HG02840 (cell line): Measurements from ENCODE around the gene CUX1.
"Not testable (repeated sequence)": the region's sequence is repeated elsewhere in the genome, so short reads cannot be mapped to it uniquely, and the experiment has no call there.

ENCODE experiments used
- ATAC-seq: cut with Tn5 transposase; IDR thresholded peaks from one replicate; pipeline ENCODE4 v1.9.1; 2021; ENCODE audit warnings: mild to moderate bottlenecking, moderate library complexity, moderate number of reproducible peaks; ENCODE audit not compliant: unreplicated experiment, low FRiP score

The CUX1 gene

DNA sequence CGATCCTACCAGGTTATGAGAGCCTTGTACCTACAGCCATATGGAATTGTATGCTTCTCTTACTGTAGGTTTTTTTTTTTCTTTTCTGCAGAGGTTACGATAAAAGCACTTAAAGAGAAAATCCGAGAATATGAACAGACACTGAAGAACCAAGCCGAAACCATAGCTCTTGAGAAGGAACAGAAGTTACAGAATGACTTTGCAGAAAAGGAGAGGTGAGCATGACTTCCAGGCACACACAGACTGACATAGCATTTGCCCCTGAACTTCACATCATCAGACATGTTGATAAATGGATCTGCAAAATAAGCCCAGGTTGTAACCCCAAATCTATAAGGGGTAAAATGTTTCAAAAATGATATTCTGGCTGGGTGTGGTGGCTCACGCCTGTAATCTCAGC lies 286.8 kb downstream of the CUX1 start:
- ATAC-seq = no peak

DNA sequence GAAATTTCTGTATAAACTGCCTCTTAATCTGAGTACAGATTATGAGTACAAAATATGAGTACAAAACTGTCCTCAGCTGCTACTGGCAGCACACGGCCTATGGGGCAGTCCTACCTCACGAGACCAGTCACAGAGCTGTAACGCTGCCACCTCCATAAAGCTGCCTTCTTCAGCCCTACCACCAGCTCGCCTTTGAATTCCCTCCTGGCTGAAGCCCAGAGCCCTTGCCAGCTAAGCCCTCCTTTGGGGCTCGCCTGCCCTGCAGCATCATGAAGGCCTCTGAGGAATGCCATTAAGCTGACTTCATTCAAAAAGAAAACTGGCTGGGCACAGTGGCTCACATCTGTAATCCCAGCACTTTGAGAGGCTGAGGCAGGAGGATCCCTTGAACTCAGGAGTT lies 289.2 kb downstream of the CUX1 start:
- no peak for ATAC-seq

DNA sequence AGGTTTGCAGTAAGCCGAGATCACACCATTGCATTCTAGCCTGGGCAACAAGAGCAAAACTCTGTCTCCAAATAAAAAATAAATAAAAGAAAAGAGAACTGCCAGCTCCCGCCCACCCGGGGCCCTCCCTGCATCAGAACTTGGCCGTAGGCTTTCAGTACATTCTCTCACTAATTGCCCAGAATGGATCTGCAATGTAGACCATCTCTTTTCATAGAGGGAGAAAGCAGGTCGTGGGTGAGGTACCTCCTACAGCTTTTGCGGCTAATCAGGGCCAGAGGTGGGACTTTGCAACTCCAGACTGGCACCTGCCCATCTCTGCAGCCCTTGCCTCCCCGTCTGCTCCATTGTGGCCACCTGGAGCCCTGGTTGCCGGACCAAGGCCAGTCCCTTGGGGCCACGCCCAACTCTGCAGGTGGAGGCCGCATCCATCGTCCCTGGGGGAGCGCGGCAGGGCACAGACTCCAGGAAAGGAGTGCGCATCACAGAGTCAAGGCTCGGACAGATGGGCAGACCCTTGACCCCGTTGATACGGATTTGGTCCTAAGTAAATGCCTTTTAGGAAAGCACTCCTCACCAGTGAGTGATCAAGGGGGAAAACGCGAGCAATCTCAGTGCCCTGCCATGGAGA lies 290.2 kb downstream of the CUX1 start:
- no peak for ATAC-seq

DNA sequence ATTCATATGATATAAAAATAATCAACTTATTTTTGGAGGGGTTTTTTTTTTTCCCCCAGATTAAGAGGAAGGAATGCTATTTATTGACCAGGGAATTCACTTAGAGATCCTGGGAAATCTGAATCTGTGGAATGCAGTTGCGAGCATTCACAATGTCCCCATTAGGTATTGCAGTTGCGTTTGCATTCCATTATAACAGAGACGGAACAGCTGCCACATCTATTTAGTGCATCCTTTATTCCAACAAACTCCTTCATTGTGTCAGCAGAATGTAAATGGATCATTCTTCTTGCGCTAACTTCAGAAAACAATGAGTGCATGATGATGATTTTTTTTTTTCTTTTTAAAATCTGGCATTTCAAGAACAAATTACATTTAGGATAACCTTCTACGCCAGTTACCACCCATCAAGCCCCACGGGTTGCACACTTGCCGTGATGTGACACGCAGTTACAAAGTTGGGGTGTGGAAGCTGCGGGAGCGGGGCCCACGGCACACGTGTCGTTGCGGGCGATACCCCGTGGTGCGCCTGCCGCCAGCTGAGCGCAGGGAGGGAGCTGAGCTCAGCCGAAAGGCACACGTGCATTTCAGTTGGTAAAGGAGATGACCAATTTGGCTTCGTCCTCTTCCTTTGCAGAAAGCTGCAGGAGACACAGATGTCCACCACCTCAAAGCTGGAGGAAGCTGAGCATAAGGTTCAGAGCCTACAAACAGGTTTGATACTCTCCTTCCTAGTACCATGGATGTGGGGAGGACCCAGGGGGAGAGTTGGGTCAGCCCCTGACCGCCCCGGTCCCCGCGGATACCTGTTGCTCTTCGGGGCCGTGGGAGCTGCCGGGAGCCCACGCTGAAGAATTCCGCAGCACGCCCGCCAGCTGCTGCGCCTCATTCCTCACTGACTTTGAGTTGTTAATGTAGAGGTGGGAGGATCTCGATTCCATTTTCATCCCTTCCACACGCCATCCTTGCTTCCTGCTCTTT lies 293.9 kb downstream of the CUX1 start:
- ATAC-seq = no peak

DNA sequence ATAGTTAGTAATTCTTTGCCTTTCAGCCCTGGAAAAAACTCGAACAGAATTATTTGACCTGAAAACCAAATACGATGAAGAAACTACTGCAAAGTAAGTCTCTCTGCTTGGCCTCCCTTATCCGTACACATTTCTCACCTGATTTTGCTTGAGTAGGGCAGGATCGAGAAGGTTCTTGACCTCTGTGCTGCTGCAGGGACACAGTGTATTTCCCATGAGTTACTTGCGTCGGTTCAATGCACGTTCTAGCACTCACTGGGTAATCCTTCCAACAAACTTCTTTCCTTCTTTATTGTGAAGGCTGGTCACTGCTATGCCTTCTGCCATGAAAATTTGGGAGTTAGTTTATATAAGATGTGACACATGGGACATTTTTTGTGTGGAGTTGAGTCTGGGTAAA lies 297.8 kb downstream of the CUX1 start:
- no peak for ATAC-seq

DNA sequence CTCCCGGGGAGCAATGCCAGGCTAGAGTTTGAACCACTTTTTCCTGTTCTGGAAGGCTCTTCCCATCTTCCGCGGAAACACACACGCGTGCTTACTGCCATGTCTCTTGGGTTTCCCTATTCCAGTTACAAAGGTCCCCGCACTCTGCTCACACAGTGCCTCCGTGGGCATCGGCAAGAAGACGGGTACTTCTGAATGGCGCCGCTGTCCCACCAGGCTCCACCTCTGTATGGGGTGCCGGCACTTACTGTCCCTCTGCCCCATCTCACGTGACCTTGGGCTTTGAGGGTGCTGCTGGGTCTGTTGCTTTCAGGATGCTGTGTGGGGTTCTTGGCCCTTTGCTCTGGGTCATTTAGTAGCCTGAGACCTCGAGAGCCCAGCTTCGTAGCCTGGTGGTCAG lies 298.5 kb downstream of the CUX1 start:
- no peak for ATAC-seq

DNA sequence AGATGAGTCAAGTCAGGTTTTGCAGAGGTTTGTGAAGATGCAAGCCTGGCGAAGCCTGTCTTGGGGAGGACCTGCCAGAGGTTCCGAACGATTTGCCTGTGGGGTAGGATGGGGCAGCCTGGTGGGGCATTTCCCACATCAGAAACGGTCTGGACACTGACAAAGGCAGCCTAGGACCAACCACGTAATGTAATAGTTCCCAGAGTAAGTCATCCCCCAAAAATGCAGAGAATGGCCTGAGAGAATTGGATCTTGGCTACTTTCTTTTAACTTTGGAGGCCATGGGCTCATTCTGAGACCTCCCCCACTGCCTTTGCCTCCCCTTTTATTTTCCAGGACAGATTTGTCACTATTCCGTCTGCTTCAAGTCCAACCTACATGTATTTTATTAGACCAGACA lies 300.3 kb downstream of the CUX1 start:
- ATAC-seq = no peak

DNA sequence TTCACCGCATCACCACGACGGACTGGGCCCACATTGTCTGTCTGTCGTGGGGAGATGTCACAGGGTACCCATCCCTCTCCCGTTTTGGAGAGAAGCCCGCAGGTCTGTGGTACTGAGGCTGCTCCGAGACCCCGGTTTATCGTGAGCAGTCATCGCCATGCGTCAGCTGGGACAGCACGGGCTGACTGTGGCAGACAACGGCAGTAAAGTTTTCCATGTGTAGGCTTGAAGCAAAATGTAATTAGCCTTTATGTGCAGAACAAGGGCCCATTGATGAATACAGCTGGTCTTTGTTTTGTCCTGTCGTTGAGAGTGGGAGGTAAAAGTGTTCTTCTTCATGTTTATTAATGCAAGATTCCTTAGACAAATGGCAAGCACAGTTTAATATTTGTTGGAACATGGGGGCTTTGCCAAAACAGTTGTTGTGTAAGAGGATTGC lies 301.8 kb downstream of the CUX1 start:
- no peak for ATAC-seq

DNA sequence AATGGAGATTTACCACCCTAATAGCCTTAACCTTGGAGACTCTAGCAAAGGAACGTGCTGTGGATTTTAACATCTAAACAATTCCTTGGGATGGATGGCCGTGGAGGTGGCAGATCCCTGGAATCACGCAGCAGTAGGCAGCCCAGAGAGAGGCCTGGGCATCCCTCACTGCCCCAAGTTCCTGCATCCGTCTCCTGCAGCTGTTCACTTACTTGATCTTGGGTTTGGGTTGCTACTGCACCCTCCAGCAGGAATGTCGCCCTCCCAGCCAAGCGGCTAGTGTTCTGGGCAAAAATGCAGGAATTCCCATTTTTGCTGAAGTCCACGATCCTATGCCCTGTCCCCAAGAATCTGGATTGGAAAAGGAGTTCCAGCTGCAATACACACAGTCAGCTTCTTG lies 302.5 kb downstream of the CUX1 start:
- ATAC-seq = no peak

DNA sequence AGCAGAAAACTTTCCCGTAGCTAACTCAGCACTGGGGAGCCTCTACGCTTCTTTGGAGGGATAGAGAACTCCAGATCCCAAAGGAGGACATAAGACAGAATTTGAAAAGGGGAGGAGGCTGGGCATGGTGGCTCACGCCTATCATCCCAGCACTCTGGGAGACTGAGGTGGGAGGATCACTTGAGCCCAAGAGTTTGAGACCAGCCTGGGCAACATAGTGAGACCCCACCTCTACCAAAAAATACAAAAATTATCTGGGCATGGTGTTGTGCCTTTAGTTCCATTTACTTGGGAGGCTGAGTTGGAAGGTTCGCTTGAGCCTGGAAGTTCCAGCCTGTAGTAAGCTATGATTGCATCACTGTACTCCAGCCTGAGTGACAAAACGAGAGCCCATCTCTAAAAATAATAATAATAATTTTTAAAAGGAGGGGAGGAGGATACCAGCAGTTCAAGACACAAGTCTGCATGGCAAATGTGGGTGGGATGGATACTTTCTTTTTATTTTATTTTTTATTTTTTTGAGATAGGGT lies 303.3 kb downstream of the CUX1 start:
- ATAC-seq = no peak

DNA sequence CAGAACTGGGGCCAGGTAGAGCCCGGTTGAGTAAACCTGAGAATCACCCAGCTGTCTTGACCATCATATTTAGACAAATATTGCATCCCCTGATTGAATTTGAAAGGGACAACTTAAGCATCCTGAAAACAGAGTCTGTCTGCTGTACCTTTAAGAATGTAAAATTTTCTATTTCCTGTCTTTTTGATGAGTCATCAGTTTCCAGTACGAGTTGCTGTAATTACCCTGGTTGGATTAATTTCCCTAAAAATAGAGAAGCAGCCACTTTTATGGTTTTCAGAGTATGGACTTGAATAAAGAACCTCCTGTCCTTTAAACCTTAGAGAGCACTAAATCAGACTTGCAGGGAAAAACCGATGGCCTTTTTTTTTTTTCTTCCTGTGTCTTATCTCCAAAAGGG lies 304.6 kb downstream of the CUX1 start:
- no peak for ATAC-seq

DNA sequence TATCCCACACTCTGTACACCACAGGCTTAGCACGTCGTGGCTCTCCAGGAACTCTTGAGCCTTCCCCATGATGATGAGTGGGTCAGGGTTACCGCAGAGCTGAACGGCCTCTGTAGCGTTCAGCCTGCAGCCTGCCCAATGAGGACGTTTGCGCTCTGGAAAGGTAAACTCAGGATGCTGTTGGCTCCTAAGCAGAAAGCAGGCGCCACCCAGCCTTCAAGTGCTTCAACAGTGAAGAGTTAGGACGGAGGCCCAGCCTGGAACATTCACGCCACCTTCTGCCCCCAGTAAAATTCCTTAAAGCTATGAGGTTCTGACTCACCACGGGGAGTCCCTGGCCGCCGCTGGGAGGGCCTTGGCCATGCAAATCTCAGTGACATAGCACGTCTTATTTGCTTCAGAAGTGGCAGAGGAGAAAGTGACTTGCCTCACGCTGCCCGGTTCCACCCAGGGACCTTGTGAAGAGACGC lies 307.7 kb downstream of the CUX1 start:
- no peak for ATAC-seq

DNA sequence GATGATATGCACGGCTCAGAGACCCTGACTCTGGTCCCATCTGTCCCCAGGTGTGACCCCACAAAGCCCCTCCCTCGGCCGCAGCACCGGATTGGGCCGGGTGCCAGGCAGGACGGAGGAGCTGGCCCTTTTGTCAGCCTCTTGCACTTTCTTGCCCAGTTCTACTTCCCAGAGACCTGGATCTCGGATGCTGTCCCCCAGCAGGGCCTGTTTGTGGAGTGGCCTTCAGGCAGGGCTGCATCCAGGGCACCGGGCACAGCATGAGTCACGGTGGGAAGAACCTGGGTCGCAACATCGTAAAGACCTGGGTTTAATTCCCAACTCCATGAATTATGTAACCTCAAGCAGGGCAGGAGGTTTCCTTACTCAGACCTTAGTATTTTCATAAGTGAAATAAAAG lies 310.9 kb downstream of the CUX1 start:
- no peak for ATAC-seq

DNA sequence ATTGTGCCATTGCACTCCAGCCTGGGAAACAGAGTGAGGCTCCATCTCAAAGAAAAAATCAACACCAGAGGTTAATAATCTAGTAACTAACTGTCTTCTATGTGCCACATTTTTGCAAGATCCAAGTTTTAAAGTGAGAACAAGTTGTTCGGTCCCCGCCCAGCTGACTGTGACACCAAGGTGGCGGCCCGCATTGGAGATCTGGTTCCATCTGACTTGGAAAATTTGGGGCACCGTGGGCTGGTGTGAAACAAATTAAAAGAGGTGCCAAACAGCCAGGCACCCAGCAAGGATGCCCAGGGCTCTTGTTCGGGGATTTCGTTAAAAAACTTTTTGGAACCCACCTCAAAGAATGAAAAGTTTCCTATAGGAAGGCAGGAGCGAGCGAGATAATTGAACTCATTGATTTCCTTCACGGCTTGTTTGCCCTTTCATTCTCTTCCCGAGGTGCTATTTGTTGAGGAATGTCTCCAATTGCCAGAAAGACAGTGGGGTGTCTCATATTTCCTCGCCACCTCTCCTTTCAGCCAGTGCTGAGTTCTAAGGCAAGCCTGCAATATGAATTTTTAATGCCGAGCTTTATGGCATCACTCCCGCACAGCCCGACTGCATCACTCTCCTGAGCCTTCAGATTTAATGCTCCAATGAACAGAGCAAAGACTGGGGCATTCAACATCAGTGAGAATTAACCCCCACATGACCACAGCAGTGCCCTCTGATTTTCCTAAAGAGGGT lies 312.4 kb downstream of the CUX1 start:
- no peak for ATAC-seq

DNA sequence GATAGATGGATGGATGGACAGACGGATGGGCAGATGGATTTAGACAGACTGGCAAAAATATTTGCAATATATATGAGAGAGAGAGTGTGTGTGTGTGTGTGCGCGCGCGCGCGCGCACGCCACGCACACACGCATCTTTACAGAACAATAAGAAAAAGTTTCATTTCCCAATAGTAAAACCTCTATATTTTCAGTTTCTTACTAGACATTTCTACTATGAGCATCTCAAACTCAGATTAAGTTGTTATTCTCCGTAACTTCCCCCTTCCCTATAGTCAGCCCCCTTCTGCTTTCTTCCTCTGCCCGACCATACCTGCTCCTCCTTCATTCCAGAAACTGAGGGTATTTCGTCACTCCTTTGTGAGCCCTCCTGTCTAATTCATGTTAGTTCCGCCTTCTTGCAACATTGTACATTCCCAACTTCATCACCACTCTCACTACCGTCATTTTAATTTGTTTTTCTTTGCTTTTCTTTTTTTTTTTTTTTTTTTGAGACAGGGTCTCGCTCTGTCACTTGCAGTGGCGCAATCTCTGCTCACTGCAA lies 314.9 kb downstream of the CUX1 start:
- ATAC-seq = no peak

DNA sequence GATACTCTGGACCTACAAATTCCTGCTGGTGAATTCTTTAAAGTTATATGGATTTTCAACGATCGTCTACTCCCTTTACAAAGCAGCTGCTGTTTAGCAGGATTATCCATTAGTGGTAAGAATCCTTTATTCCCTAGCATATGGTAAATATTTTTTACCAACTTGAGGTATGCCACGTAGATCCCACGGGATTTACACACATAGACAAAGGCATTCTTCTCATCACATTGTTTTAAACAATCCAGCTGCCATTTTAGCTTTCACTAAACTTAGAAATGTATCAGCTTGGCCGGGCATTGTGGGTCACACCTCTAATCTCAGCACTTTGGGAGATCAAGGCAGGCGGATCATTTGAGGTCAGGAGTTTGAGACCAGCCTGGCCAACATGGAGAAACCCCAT lies 321.2 kb downstream of the CUX1 start:
- ATAC-seq = no peak

DNA sequence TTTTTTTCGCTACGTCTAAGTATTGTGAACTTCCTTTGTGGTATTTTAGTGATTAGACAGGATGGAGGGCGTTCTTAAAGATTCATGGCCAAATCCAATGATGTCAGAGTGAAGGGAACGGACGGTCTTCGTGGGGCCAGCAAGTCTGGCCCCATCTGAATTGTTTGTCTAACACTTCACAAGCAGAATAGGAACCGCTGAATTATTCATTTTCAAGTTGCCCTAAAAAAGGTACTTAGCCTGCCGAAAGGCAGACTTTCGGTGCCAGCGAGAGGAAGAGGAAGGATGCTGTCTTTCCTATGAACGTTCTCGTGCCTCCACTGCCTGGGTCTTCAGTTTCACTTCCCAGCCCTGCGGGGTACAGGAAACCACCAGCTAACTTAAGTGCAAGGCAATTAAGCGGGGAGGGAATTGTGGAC lies 323.5 kb downstream of the CUX1 start:
- no peak for ATAC-seq

DNA sequence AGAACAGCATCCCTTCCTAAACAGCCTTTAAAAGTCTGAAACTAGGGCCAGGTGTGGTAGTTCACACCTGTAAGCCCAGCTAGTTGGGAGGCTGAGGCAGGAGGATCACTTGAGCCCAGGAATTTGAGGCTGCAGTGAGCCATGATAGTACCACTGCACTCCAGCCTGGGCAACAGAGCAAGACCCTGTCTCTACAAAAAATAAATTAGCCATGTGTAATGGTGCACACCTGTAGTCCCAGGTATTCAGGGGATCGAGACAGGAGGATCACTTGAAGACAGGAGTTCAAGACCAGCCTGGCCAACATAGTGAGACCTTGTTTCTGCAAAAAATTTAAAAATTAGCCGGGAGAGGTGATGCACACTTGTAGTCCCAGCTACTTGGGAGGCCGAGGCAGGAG lies 325.0 kb downstream of the CUX1 start:
- not testable (repeated sequence) for ATAC-seq

DNA sequence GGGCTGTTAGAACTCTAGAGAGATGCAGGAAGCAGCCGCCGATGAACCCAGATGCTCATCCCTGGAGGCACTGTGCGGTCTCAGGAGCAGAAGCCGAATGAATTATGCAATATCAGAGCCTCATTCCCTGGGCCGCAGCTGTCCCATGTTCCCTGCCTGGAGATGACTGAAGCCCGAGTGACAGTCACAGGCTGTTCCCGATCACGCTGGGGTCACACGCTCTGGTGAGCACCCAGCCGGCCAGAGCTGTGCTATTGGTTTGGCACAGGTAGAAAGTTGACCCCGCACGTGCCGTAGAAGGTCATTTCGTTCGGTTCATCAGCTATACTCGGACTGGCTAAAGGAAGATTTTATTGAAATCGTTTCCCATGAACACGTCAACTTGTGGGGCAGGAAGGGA lies 328.7 kb downstream of the CUX1 start:
- no peak for ATAC-seq

DNA sequence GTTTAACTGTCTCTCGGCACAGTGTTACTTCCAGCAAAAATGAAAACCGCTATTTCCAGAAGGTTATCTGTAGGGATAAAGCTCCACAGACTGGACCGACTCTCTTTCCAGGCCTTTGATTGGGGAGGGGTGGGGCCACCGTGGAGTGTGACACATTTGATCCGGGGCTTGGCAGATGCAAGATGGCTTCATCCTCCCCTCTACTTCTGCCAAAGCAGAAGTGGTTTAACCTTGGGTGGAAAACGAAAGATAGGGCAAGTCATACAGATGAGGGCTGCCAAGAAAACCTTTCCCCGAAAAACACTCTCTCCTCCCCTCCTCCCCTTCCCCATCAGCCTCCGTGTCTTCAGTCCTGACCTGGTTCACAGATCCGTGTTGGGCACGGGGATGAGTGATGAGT lies 329.6 kb downstream of the CUX1 start:
- ATAC-seq = no peak

DNA sequence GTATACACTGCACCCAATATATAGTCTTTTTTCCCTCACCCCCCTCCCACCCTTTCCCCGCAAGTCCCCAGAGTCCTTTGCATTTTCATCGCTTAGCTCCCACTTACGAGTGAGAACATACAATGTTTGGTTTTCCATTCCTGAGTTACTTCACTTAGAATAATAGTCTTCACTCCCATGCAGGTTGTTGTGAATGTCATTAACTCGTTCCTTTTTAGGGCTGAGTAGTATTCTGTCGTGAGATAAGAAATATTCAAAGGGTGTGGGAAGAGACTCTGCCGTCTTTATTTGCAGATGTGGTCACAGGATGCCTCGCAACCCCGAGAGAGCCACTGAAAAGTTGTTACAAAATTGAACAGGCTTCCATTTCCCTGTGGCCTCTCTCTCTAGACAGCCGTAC lies 331.4 kb downstream of the CUX1 start:
- no peak for ATAC-seq
